ENCODE measurements around the gene BRIP1. TPM values are rescaled to one million over a fixed set of nuclear protein-coding genes. Genes with fewer than 3 reads are reported as not detected.
"Not testable (repeated sequence)": the region's sequence is repeated elsewhere in the genome, so short reads cannot be mapped to it uniquely, and the experiment has no call there.

The BRIP1 gene
- total RNA-seq, 2 donors from 2014 or later, result 10.8 to 23.1 TPM

DNA sequence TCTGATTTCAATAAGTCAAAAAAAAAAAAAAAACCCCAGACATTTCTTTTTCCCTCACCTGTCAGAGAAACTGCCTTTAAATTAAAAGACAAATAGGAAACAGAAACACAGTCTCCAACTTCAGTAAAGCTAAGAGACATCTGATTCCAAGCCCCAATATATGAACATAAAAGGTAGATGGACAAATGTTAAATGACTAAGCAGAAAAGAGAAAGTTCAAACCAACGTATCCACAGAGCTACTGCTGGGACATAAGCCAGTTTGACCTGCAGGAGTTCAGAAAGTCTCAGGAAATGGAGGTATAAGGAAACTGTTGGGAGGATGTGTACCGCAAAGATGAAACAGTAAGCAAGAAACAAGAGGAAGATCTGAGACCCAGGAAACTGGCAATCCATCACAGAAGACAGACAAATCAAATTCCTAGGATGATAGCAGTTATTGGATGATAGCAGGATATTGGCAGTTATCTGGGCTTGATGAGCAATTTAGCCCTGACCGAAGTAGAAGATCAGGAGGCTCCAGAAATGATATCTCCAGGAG, 135.0 kb downstream of the BRIP1 start:
- H3K4me1 Mint-ChIP-seq (ENCODE audit: low read depth in 2 of 2), result peaks cover 0 to 6% of the 10 kb centered on the region in 2 donors
- H3K4me3 Mint-ChIP-seq, result no peak overlapping the region
- H3K27me3 Mint-ChIP-seq, result no peaks in the 10 kb centered on the region
- DNase-seq (ENCODE audit: low spot score) (no peak), ATAC-seq (no peak)
- H3K9me3 Mint-ChIP-seq, result no peaks in the 10 kb centered on the region
- peaks cover 6% of the 10 kb centered on the region for H3K36me3 Mint-ChIP-seq
- H3K27ac Mint-ChIP-seq, result no peak overlapping the region

DNA sequence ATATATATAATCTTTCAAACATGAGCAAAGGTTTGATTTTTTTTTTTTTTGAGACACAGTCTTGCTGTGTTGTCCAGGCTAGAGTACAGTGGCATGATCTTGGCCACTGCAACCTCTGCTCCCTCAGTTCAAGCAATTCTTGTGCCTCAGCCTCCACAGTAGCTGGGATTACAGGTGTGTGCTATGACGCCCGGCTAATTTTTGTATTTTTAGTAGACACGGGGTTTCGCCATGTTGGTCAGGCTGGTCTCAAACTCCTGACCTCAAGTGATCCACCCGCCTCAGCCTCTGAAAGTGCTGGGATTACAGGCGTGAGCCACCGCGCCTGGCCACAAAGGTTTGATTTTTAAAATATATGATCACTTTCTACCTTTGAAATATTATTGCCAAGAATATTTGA, 135.5 kb downstream of the BRIP1 start:
- not testable (repeated sequence) for H3K36me3 Mint-ChIP-seq; H3K4me1 Mint-ChIP-seq (ENCODE audit: low read depth in 2 of 2); ATAC-seq; H3K4me3 Mint-ChIP-seq; DNase-seq (ENCODE audit: low spot score); H3K27ac Mint-ChIP-seq; H3K27me3 Mint-ChIP-seq; H3K9me3 Mint-ChIP-seq

GRCh38 chr17:61726977-61727376, 136.4 kb downstream of the BRIP1 start:
- no peak overlapping the region for H3K4me3 Mint-ChIP-seq
- H3K36me3 Mint-ChIP-seq, result peaks cover 6% of the 10 kb centered on the region
- DNase-seq (ENCODE audit: low spot score) (no peak), ATAC-seq (no peak)
- no peaks in the 10 kb centered on the region for H3K27me3 Mint-ChIP-seq
- H3K9me3 Mint-ChIP-seq, result no peaks in the 10 kb centered on the region
- peaks cover 0 to 6% of the 10 kb centered on the region in 2 donors for H3K4me1 Mint-ChIP-seq (ENCODE audit: low read depth in 2 of 2)
- no peak overlapping the region for H3K27ac Mint-ChIP-seq

- no peak for ATAC-seq
- Mint-ChIP-seq H3K4me3 (no peak overlapping the region), H3K27ac (no peak overlapping the region), H3K36me3 (peaks cover 6% of the 10 kb centered on the region), H3K27me3 (no peaks in the 10 kb centered on the region), H3K4me1 (ENCODE audit: low read depth in 2 of 2) (peaks cover 0 to 6% of the 10 kb centered on the region in 2 donors), H3K9me3 (no peaks in the 10 kb centered on the region)
- no peak for DNase-seq (ENCODE audit: low spot score)
Observed at GRCh38 chr17:61724777-61725176, 138.6 kb downstream of the BRIP1 start.

GRCh38 chr17:61723914-61724313, 139.4 kb downstream of the BRIP1 start:
- Mint-ChIP-seq H3K27ac (no peak overlapping the region), H3K9me3 (no peaks in the 10 kb centered on the region), H3K36me3 (peaks cover 6% of the 10 kb centered on the region), H3K4me1 (ENCODE audit: low read depth in 2 of 2) (peaks cover 0 to 6% of the 10 kb centered on the region in 2 donors), H3K27me3 (no peaks in the 10 kb centered on the region), H3K4me3 (no peak overlapping the region)
- no peak for DNase-seq (ENCODE audit: low spot score)
- no peak for ATAC-seq

GRCh38 chr17:61723183-61723582, 140.1 kb downstream of the BRIP1 start:
- peaks cover 8% of the 10 kb centered on the region for H3K36me3 Mint-ChIP-seq
- H3K9me3 Mint-ChIP-seq, result peaks cover 2% of the 10 kb centered on the region
- ATAC-seq (no peak), DNase-seq (ENCODE audit: low spot score) (no peak)
- no peak overlapping the region for H3K27ac Mint-ChIP-seq
- H3K4me3 Mint-ChIP-seq, result no peak overlapping the region
- H3K4me1 Mint-ChIP-seq (ENCODE audit: low read depth in 2 of 2), result no peaks in the 10 kb centered on the region
- H3K27me3 Mint-ChIP-seq, result no peaks in the 10 kb centered on the region

DNA sequence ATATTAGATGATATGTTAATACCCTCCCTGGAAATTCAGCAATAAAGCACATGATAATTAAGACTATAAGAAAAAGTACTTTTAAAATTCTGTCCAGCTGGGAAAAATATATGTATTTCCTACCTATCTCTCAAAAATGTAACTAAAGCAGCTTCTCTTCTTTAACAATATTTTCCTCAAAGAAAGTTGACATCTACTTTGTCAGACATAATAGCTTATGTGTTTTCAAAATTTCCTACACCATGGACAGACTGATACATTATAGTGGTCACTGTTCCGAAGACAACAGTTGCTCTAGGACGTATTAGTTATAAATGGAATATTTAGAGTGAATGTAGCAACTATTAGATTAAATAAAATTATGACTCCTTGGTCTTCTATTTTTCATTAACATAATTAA, 140.9 kb downstream of the BRIP1 start:
- no peak for DNase-seq (ENCODE audit: low spot score)
- H3K4me3 Mint-ChIP-seq, result no peak overlapping the region
- H3K36me3 Mint-ChIP-seq, result peaks cover 12% of the 10 kb centered on the region
- no peak overlapping the region for H3K27ac Mint-ChIP-seq
- H3K4me1 Mint-ChIP-seq (ENCODE audit: low read depth in 2 of 2), result no peaks in the 10 kb centered on the region
- ATAC-seq, result no peak
- H3K27me3 Mint-ChIP-seq, result no peaks in the 10 kb centered on the region
- peaks cover 2% of the 10 kb centered on the region for H3K9me3 Mint-ChIP-seq

DNA sequence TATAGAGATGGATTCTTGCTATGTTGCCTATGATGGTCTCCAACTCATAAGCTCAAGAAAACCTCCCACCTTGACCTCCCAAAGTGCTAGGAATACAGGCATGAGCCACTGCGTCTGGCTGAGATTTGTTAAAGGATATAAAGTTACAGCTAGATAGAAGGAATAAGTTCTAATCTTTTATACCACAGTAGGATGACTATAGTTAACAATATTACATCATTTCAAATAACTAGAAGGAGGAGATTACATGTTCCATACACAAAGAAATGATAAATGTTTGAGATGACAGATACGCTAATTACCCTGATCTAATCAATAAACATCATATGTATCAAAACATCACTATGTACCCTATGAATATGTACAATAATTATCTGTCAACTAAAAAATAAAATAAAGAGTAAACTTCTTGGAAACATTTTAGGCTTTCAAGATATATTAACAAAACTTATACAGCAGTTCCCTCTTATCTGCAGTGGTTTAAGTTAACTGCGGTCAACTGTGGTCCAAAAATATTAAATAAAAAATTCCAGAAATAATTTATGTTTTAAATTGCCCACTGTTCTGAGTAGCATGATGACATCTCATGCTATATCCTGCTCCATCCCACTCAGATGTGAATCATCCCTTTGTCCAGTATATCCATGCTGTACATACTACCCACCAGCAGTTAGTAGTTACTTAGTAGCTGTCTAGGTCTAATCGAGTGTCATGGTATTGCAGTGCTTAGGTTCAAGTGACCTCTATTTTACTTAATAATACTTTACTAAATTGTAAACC, 143.1 kb downstream of the BRIP1 start:
- Mint-ChIP-seq H3K4me1 (ENCODE audit: low read depth in 2 of 2) (no peaks in the 10 kb centered on the region), H3K27me3 (no peaks in the 10 kb centered on the region), H3K9me3 (peaks cover 2% of the 10 kb centered on the region), H3K4me3 (no peak overlapping the region), H3K27ac (no peak overlapping the region), H3K36me3 (peaks cover 15% of the 10 kb centered on the region)
- no peak for ATAC-seq
- no peak for DNase-seq (ENCODE audit: low spot score)

GRCh38 chr17:61719220-61719619, 144.1 kb downstream of the BRIP1 start:
- H3K27me3 Mint-ChIP-seq; H3K4me3 Mint-ChIP-seq; H3K27ac Mint-ChIP-seq; DNase-seq (ENCODE audit: low spot score); H3K4me1 Mint-ChIP-seq (ENCODE audit: low read depth in 2 of 2); H3K9me3 Mint-ChIP-seq; ATAC-seq: not testable (repeated sequence)
- peaks cover 15% of the 10 kb centered on the region for H3K36me3 Mint-ChIP-seq

DNA sequence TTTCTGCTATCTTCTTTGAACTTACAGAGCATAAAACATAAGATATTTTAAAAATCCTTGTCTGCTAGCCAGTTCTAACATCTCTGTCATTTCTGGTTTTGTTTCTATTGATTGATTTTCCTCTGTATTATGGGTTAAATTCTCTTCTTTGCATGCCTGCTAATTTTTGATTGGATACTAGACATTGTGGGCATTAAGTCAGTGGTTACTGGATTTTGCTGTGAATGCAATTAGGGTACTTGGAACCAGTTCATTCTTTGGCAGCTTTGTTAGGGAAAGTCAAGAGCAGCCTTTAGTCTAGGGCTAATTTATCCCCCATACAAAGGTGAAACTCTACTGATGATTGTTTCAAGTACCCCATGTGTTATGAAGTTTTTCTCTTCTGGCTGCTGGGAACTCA, 145.3 kb downstream of the BRIP1 start:
- DNase-seq (ENCODE audit: low spot score), result no peak
- Mint-ChIP-seq H3K9me3 (peaks cover 2% of the 10 kb centered on the region), H3K27me3 (no peaks in the 10 kb centered on the region), H3K27ac (no peak overlapping the region), H3K4me1 (ENCODE audit: low read depth in 2 of 2) (no peaks in the 10 kb centered on the region), H3K4me3 (no peak overlapping the region), H3K36me3 (peaks cover 15% of the 10 kb centered on the region)
- ATAC-seq, result no peak

- Mint-ChIP-seq H3K36me3 (peaks cover 15% of the 10 kb centered on the region), H3K27ac (no peak overlapping the region), H3K27me3 (no peaks in the 10 kb centered on the region), H3K4me3 (no peak overlapping the region), H3K4me1 (ENCODE audit: low read depth in 2 of 2) (no peaks in the 10 kb centered on the region), H3K9me3 (peaks cover 2% of the 10 kb centered on the region)
- ATAC-seq, result no peak
- no peak for DNase-seq (ENCODE audit: low spot score)
Observed at GRCh38 chr17:61717352-61717751, 146.0 kb downstream of the BRIP1 start.

GRCh38 chr17:61716225-61716829, 147.0 kb downstream of the BRIP1 start:
- Mint-ChIP-seq H3K4me3 (no peak overlapping the region), H3K9me3 (peaks cover 2% of the 10 kb centered on the region), H3K4me1 (ENCODE audit: low read depth in 2 of 2) (no peaks in the 10 kb centered on the region), H3K27ac (no peak overlapping the region), H3K27me3 (no peaks in the 10 kb centered on the region), H3K36me3 (peaks cover 15% of the 10 kb centered on the region)
- DNase-seq (ENCODE audit: low spot score) (no peak), ATAC-seq (no peak)

DNA sequence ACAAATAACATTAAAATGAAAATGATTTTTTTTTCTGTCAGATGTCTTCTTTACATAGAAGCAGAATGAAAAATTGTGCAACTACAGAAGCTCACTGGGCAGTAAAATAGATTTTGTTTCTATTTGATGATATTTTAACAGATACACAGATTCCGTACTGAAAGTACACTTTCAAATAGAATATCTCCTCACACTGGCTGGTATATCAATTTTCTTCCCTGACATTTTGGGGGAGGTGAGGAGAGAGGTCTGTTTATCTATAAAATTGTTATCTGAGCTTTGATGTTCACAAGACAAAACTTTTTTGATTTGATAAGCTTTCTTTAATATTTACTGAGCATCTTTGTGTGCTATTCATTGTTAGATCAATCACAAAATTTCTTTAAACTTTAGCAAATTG, 148.0 kb downstream of the BRIP1 start:
- Mint-ChIP-seq H3K4me1 (ENCODE audit: low read depth in 2 of 2) (no peaks in the 10 kb centered on the region), H3K27me3 (no peaks in the 10 kb centered on the region), H3K36me3 (peaks cover 15% of the 10 kb centered on the region), H3K4me3 (no peak overlapping the region), H3K27ac (no peak overlapping the region), H3K9me3 (peaks cover 2% of the 10 kb centered on the region)
- DNase-seq (ENCODE audit: low spot score) (no peak), ATAC-seq (no peak)

DNA sequence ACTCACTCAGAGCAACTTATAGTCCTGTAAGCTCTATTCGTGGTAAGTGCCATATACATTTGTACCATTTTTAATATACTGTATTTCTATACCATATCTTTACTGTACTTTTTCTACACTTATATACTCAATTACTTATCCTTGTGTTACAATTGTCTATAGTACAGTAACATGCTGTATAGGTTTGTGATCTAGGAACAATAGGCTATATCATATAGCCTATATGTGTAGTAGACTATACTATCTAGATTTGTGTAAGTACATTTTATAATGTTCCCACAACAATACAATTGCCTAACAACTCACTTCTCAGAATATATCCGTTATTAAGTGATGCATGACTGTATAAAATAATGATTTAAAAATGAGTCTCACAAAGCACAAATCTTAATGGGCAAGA, 149.0 kb downstream of the BRIP1 start:
- Mint-ChIP-seq H3K27me3 (no peaks in the 10 kb centered on the region), H3K4me1 (ENCODE audit: low read depth in 2 of 2) (no peaks in the 10 kb centered on the region), H3K27ac (no peak overlapping the region)

More for the DNA sequence above, 149.0 kb downstream of the BRIP1 start:
- DNase-seq (ENCODE audit: low spot score), result no peak
- H3K9me3 Mint-ChIP-seq, result peaks cover 2% of the 10 kb centered on the region
- peaks cover 15% of the 10 kb centered on the region for H3K36me3 Mint-ChIP-seq
- ATAC-seq, result no peak
- H3K4me3 Mint-ChIP-seq, result no peak overlapping the region

All from natural killer cell treated with Interleukin-12 subunit alpha and Interleukin-12 subunit beta and Interleukin-15 and Interleukin-18, amount 100 ng/mL, for 72 hours (primary cell).